Measurements from ENCODE around the gene CTTNBP2. TPM values are rescaled to one million over a fixed set of nuclear protein-coding genes. Genes with fewer than 3 reads are reported as not detected.

The CTTNBP2 gene
- total and polyA plus RNA-seq, 2 of the 13 experiments (the other 11 are each of a cell fraction or from before 2014, with no cell fraction given), result not detected

GRCh38 chr7:117757440-117757839 is 115.8 kb downstream of the CTTNBP2 start:
- TF ChIP-seq GLI4 (CRISPR knock-in tag; IDR thresholded peaks at IDR 0.05; ENCODE audit: borderline replicate concordance) (no peak), CEBPB (IDR thresholded peaks at IDR 0.05; ENCODE audit: borderline replicate concordance, low read depth, low read length) (0 out of 2 replicates have a peak, but pooled peaks have one; percentile 2)
- H3K4me3 ChIP-seq (replicated peaks in 1 of 3; ENCODE audit: insufficient read depth in 1 of 3, low read depth in 2 of 3, low read length in 3 of 3), result no peak overlapping the region
- no peaks in the 10 kb centered on the region for H3K4me1 ChIP-seq (ENCODE audit: insufficient read depth, low read length)
- ATAC-seq, result no peak
- no peaks in the 10 kb centered on the region for H3K79me2 ChIP-seq (ENCODE audit: insufficient read depth, low read length)
- no TSS peak for BruUV-seq (replicated peaks)
- H3K36me3 ChIP-seq (replicated peaks in 1 of 2; ENCODE audit: control insufficient read depth in 1 of 2, insufficient read depth in 2 of 2, low read length in 2 of 2), result no peaks in the 10 kb centered on the region
- no peak overlapping the region for H2AFZ ChIP-seq (ENCODE audit: low read length)
- no peak for DNase-seq (ENCODE audit: low spot score)
- no peak overlapping the region for H3K4me2 ChIP-seq (ENCODE audit: low read depth, low read length)
- in situ Hi-C loops (cut with HindIII; ENCODE audit: extremely low pct_ligation_motif_present, low pct_unique_long_range_greater_than_20kb) (no loop called here), intact Hi-C loops (cut with micrococcal nuclease; ENCODE audit: unreplicated experiment) (no loop called here)
- no peak for FAIRE-seq
- no peaks in the 10 kb centered on the region for H4K20me1 ChIP-seq (ENCODE audit: insufficient read depth, low read length)
- ChIA-PET CTCF (ENCODE audit: low intra/inter-chr PET ratio, low total read pairs) (no interaction called here), POLR2A (no interaction called here)
- H3K27ac ChIP-seq (ENCODE audit: extremely low read length, insufficient read depth, low read length), result no peak overlapping the region
- H3K9me3 ChIP-seq (ENCODE audit: low read length), result no peaks in the 10 kb centered on the region
- H3K9ac ChIP-seq (ENCODE audit: insufficient read depth, low read depth, low read length), result no peak overlapping the region
- no peaks in the 10 kb centered on the region for H3K27me3 ChIP-seq (ENCODE audit: control insufficient read depth in 1 of 2, insufficient read depth in 2 of 2, low read length in 2 of 2)
- WGBS (ENCODE audit: low lambda C conversion rate), result 21% methylated on average over 4 of the region's 4 CpGs

GRCh38 chr7:117756586-117757085 is 116.6 kb downstream of the CTTNBP2 start:
- Histone ChIP-seq H3K79me2 (ENCODE audit: insufficient read depth, low read length) (no peaks in the 10 kb centered on the region), H2AFZ (ENCODE audit: low read length) (no peak overlapping the region), H3K4me2 (ENCODE audit: low read depth, low read length) (no peak overlapping the region), H3K36me3 (replicated peaks in 1 of 2; ENCODE audit: control insufficient read depth in 1 of 2, insufficient read depth in 2 of 2, low read length in 2 of 2) (no peaks in the 10 kb centered on the region), H3K4me1 (ENCODE audit: insufficient read depth, low read length) (no peaks in the 10 kb centered on the region), H3K9me3 (ENCODE audit: low read length) (no peaks in the 10 kb centered on the region), H3K4me3 (replicated peaks in 1 of 3; ENCODE audit: insufficient read depth in 1 of 3, low read depth in 2 of 3, low read length in 3 of 3) (no peak overlapping the region), H3K27me3 (ENCODE audit: control insufficient read depth in 1 of 2, insufficient read depth in 2 of 2, low read length in 2 of 2) (no peaks in the 10 kb centered on the region), H3K27ac (ENCODE audit: extremely low read length, insufficient read depth, low read length) (no peak overlapping the region), H4K20me1 (ENCODE audit: insufficient read depth, low read length) (no peaks in the 10 kb centered on the region), H3K9ac (ENCODE audit: insufficient read depth, low read depth, low read length) (no peak overlapping the region)
- FAIRE-seq, result no peak
- in situ Hi-C loops (cut with HindIII; ENCODE audit: extremely low pct_ligation_motif_present, low pct_unique_long_range_greater_than_20kb), result no loop called here
- TF ChIP-seq ZFYVE20 (CRISPR knock-in tag; IDR thresholded peaks at IDR 0.05; ENCODE audit: borderline replicate concordance, low read depth) (no peak), ZBTB8A (CRISPR knock-in tag; IDR thresholded peaks at IDR 0.05; ENCODE audit: borderline replicate concordance, low read depth) (no peak), RBFOX2 (IDR thresholded peaks at IDR 0.05; ENCODE audit: low read depth, low read length) (no peak), ELK4 (CRISPR knock-in tag; IDR thresholded peaks at IDR 0.05; ENCODE audit: borderline replicate concordance) (no peak), SSRP1 (CRISPR knock-in tag; IDR thresholded peaks at IDR 0.05) (no peak), KLF6 (CRISPR knock-in tag; IDR thresholded peaks at IDR 0.05) (no peak)
- 12% methylated on average over 5 of the region's 5 CpGs for WGBS (ENCODE audit: low lambda C conversion rate)
- intact Hi-C loops (cut with micrococcal nuclease; ENCODE audit: unreplicated experiment), result no loop called here
- no TSS peak for BruUV-seq (replicated peaks)
- CTCF ChIA-PET (ENCODE audit: low intra/inter-chr PET ratio, low total read pairs), result no interaction called here
- ATAC-seq, result no peak
- POLR2A ChIA-PET, result no interaction called here
- DNase-seq (ENCODE audit: low spot score), result no peak

Data from HepG2 (cell line).